Measurements from ENCODE around the gene THEM5.
"Not testable (repeated sequence)": the region's sequence is repeated elsewhere in the genome, so short reads cannot be mapped to it uniquely, and the experiment has no call there.

Gene THEM5

GRCh38 chr1:151881479-151881878, 28.0 kb upstream of the THEM5 start:
- Histone ChIP-seq H2BK120ac (ENCODE audit: insufficient read depth, low read length, poor library complexity) (no peak overlapping the region), H3K23ac (ENCODE audit: low read length) (no peak overlapping the region), H2BK5ac (ENCODE audit: low read depth, low read length, poor library complexity) (no peak overlapping the region), H3K27me3 (ENCODE audit: insufficient read depth, low read length) (no peaks in the 10 kb centered on the region), H3K4ac (ENCODE audit: low read depth, low read length) (no peak overlapping the region), H3K27ac (ENCODE audit: low read depth, low read length) (no peak overlapping the region), H3K4me1 (ENCODE audit: control insufficient read depth in 1 of 2, insufficient read depth in 2 of 2, low read length in 2 of 2) (no peaks in the 10 kb centered on the region), H3K9ac (ENCODE audit: low read length) (no peak overlapping the region), H2AFZ (ENCODE audit: insufficient read depth, low read length, poor library complexity) (no peak overlapping the region), H3K4me2 (ENCODE audit: low read length) (no peak overlapping the region), H3K79me2 (ENCODE audit: control insufficient read depth, insufficient read depth, low read length, poor library complexity) (no peaks in the 10 kb centered on the region), H2BK12ac (ENCODE audit: low read length) (no peak overlapping the region), H3K36me3 (ENCODE audit: control insufficient read depth in 1 of 2, insufficient read depth in 2 of 2, low read length in 2 of 2) (no peaks in the 10 kb centered on the region), H4K91ac (ENCODE audit: low read depth, low read length) (no peak overlapping the region), H4K12ac (ENCODE audit: low read depth, low read length) (no peak overlapping the region), H3K14ac (ENCODE audit: low read length) (no peak overlapping the region), H2AK5ac (ENCODE audit: low read length) (no peak overlapping the region), H3K4me3 (ENCODE audit: low read depth, low read length) (no peak overlapping the region), H3K79me1 (ENCODE audit: low read length) (no peaks in the 10 kb centered on the region), H3K9me3 (ENCODE audit: insufficient read depth, low read depth, low read length) (no peaks in the 10 kb centered on the region), H4K8ac (ENCODE audit: low read depth, low read length) (no peak overlapping the region), H3K18ac (ENCODE audit: low read length) (no peak overlapping the region)
- WGBS (ENCODE audit: extremely low coverage, insufficient coverage, insufficient read length), result no CpG with 5 or more reads among the region's 2 CpGs
- no peak for DNase-seq

GRCh38 chr1:151875419-151876097, 22.0 kb upstream of the THEM5 start:
- no peak overlapping the region for H4K12ac ChIP-seq (ENCODE audit: low read depth, low read length)
- H4K8ac ChIP-seq (ENCODE audit: low read depth, low read length), result no peak overlapping the region
- H3K9me3 ChIP-seq (ENCODE audit: insufficient read depth, low read depth, low read length), result no peaks in the 10 kb centered on the region
- no peak overlapping the region for H3K18ac ChIP-seq (ENCODE audit: low read length)
- no peak overlapping the region for H3K4me2 ChIP-seq (ENCODE audit: low read length)
- no CpG with 5 or more reads among the region's 1 CpG for WGBS (ENCODE audit: extremely low coverage, insufficient coverage, insufficient read length)
- H3K23ac ChIP-seq (ENCODE audit: low read length), result no peak overlapping the region
- H4K91ac ChIP-seq (ENCODE audit: low read depth, low read length), result no peak overlapping the region
- no peak overlapping the region for H2BK12ac ChIP-seq (ENCODE audit: low read length)
- H3K27ac ChIP-seq (ENCODE audit: low read depth, low read length), result no peak overlapping the region
- H3K14ac ChIP-seq (ENCODE audit: low read length), result no peak overlapping the region
- no peak overlapping the region for H3K9ac ChIP-seq (ENCODE audit: low read length)
- no peak overlapping the region for H2BK120ac ChIP-seq (ENCODE audit: insufficient read depth, low read length, poor library complexity)
- no peak overlapping the region for H2AFZ ChIP-seq (ENCODE audit: insufficient read depth, low read length, poor library complexity)
- no peak for DNase-seq
- H3K27me3 ChIP-seq (ENCODE audit: insufficient read depth, low read length), result no peaks in the 10 kb centered on the region
- no peaks in the 10 kb centered on the region for H3K79me1 ChIP-seq (ENCODE audit: low read length)
- no peak overlapping the region for H2BK5ac ChIP-seq (ENCODE audit: low read depth, low read length, poor library complexity)
- no peak overlapping the region for H3K4ac ChIP-seq (ENCODE audit: low read depth, low read length)
- H3K4me1 ChIP-seq (ENCODE audit: control insufficient read depth in 1 of 2, insufficient read depth in 2 of 2, low read length in 2 of 2), result peaks cover 0 to 4% of the 10 kb centered on the region in 2 experiments
- H2AK5ac ChIP-seq (ENCODE audit: low read length), result no peak overlapping the region
- no peak overlapping the region for H3K4me3 ChIP-seq (ENCODE audit: low read depth, low read length)
- H3K79me2 ChIP-seq (ENCODE audit: control insufficient read depth, insufficient read depth, low read length, poor library complexity), result no peaks in the 10 kb centered on the region
- no peaks in the 10 kb centered on the region for H3K36me3 ChIP-seq (ENCODE audit: control insufficient read depth in 1 of 2, insufficient read depth in 2 of 2, low read length in 2 of 2)

GRCh38 chr1:151872776-151873175, 19.3 kb upstream of the THEM5 start:
- not testable (repeated sequence) for H3K4me3 ChIP-seq (ENCODE audit: low read depth, low read length); H2BK5ac ChIP-seq (ENCODE audit: low read depth, low read length, poor library complexity); H2BK12ac ChIP-seq (ENCODE audit: low read length); H3K9ac ChIP-seq (ENCODE audit: low read length); H3K79me1 ChIP-seq (ENCODE audit: low read length); H3K27me3 ChIP-seq (ENCODE audit: insufficient read depth, low read length); H4K8ac ChIP-seq (ENCODE audit: low read depth, low read length); H3K27ac ChIP-seq (ENCODE audit: low read depth, low read length); H3K79me2 ChIP-seq (ENCODE audit: control insufficient read depth, insufficient read depth, low read length, poor library complexity); H2AK5ac ChIP-seq (ENCODE audit: low read length); H3K9me3 ChIP-seq (ENCODE audit: insufficient read depth, low read depth, low read length); H3K4me1 ChIP-seq (ENCODE audit: control insufficient read depth in 1 of 2, insufficient read depth in 2 of 2, low read length in 2 of 2); DNase-seq; H2BK120ac ChIP-seq (ENCODE audit: insufficient read depth, low read length, poor library complexity); H3K18ac ChIP-seq (ENCODE audit: low read length); H4K12ac ChIP-seq (ENCODE audit: low read depth, low read length); H3K4me2 ChIP-seq (ENCODE audit: low read length); H3K23ac ChIP-seq (ENCODE audit: low read length); H3K36me3 ChIP-seq (ENCODE audit: control insufficient read depth in 1 of 2, insufficient read depth in 2 of 2, low read length in 2 of 2); H3K4ac ChIP-seq (ENCODE audit: low read depth, low read length); H4K91ac ChIP-seq (ENCODE audit: low read depth, low read length); H2AFZ ChIP-seq (ENCODE audit: insufficient read depth, low read length, poor library complexity); H3K14ac ChIP-seq (ENCODE audit: low read length)
- WGBS (ENCODE audit: extremely low coverage, insufficient coverage, insufficient read length), result no CpG with 5 or more reads among the region's 9 CpGs

- H2BK120ac ChIP-seq (ENCODE audit: insufficient read depth, low read length, poor library complexity), result no peak overlapping the region
- no CpG with 5 or more reads among the region's 5 CpGs for WGBS (ENCODE audit: extremely low coverage, insufficient coverage, insufficient read length)
- H2AK5ac ChIP-seq (ENCODE audit: low read length), result no peak overlapping the region
- H3K79me1 ChIP-seq (ENCODE audit: low read length), result no peaks in the 10 kb centered on the region
- no peak overlapping the region for H3K4me2 ChIP-seq (ENCODE audit: low read length)
- H3K36me3 ChIP-seq (ENCODE audit: control insufficient read depth in 1 of 2, insufficient read depth in 2 of 2, low read length in 2 of 2), result no peaks in the 10 kb centered on the region
- no peaks in the 10 kb centered on the region for H3K79me2 ChIP-seq (ENCODE audit: control insufficient read depth, insufficient read depth, low read length, poor library complexity)
- no peak overlapping the region for H4K12ac ChIP-seq (ENCODE audit: low read depth, low read length)
- DNase-seq, result peak in 1 of 2 donors; percentile 8
- no peak overlapping the region for H2BK5ac ChIP-seq (ENCODE audit: low read depth, low read length, poor library complexity)
- H4K91ac ChIP-seq (ENCODE audit: low read depth, low read length), result no peak overlapping the region
- no peak overlapping the region for H2AFZ ChIP-seq (ENCODE audit: insufficient read depth, low read length, poor library complexity)
- no peak overlapping the region for H3K4me3 ChIP-seq (ENCODE audit: low read depth, low read length)
- no peak overlapping the region for H4K8ac ChIP-seq (ENCODE audit: low read depth, low read length)
- H3K9me3 ChIP-seq (ENCODE audit: insufficient read depth, low read depth, low read length), result no peaks in the 10 kb centered on the region
- H3K9ac ChIP-seq (ENCODE audit: low read length), result no peak overlapping the region
- H3K14ac ChIP-seq (ENCODE audit: low read length), result no peak overlapping the region
- no peak overlapping the region for H3K18ac ChIP-seq (ENCODE audit: low read length)
- H3K4me1 ChIP-seq (ENCODE audit: control insufficient read depth in 1 of 2, insufficient read depth in 2 of 2, low read length in 2 of 2), result peaks cover 0 to 4% of the 10 kb centered on the region in 2 experiments
- no peak overlapping the region for H3K4ac ChIP-seq (ENCODE audit: low read depth, low read length)
- no peak overlapping the region for H3K23ac ChIP-seq (ENCODE audit: low read length)
- H3K27me3 ChIP-seq (ENCODE audit: insufficient read depth, low read length), result no peaks in the 10 kb centered on the region
- no peak overlapping the region for H3K27ac ChIP-seq (ENCODE audit: low read depth, low read length)
- H2BK12ac ChIP-seq (ENCODE audit: low read length), result no peak overlapping the region
Measured at GRCh38 chr1:151871284-151872030, 17.9 kb upstream of the THEM5 start.

Measured in trophoblast cell (in vitro differentiated cells and primary cell).